EH (cell line): ENCODE data around the gene KBTBD4.
"Not testable (repeated sequence)": the region's sequence is repeated elsewhere in the genome, so short reads cannot be mapped to it uniquely, and the experiment has no call there.

Experiments used
- DNase-seq: peaks from one replicate; pipeline ENCODE4 v3.0.0-alpha.2; 2015; ENCODE audit warnings: low read depth

KBTBD4 gene

DNA sequence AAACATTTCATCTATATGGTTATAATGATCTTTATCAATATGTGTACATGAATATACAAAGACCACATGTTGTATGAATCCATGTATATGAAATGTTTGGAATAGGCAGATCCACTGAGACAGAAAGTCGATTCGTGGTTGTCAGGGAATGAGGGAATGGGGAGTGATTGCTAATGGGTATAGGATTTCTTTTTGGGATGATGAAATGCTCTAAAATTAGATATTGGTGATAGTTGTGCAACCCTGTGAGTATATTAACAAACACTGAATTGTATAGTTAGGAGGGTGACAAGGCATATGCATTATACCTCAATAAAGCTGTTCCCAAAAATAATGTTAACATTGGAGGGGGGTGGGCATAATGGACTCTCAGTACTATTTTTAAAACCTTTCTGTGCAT lies 18.3 kb downstream of the KBTBD4 start:
- peak; percentile 13 for DNase-seq

DNA sequence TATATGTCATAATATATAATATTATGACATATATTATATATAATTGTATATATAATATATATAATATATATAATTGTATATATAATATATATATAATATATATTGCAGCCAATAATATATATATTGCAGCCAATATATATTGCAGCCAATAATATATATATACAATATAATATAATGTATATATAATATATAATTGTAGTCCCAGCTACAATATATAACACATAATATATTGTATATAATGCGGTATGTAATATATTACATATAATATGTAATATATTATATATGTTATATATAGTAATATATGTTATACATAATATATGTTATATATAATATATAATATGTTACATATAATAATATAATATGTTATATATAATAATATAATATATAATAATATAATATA lies 20.1 kb downstream of the KBTBD4 start:
- no peak for DNase-seq

DNA sequence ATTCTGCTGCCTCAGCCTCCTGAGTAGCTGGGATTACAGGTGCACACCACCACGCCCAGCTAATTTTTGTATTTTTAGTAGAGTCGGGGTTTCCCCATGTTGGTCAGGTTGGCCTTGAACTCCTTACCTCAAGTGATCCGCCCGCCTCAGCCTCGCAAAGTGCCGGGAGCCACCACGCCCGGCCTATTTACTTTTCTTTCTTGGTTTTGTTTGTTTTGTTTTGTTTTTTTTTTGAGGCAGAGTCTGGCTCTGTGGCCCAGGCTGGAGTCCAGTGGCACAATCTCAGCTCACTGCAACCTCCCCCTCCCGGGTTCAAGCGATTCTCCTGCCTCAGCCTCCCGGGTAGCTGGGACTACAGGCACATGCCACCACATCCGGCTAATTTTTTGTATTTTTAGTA lies 21.8 kb downstream of the KBTBD4 start:
- DNase-seq: not testable (repeated sequence)

DNA sequence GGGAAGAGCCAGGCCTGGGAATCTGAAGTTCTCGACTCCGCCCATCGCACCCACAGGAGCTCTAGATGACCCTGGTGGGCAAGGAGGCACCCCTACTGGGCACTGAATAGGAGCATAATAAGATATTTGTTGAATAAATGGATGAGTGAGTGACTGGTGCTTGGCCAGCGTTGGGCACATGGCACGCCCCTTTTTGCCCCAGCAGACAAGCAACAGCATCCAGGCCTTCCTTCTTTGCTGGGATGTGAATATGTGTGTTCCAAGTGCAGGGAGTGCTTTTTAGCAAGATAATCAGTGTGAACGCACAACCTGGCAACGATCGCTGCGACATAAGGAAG lies 25.4 kb downstream of the KBTBD4 start:
- DNase-seq: no peak

DNA sequence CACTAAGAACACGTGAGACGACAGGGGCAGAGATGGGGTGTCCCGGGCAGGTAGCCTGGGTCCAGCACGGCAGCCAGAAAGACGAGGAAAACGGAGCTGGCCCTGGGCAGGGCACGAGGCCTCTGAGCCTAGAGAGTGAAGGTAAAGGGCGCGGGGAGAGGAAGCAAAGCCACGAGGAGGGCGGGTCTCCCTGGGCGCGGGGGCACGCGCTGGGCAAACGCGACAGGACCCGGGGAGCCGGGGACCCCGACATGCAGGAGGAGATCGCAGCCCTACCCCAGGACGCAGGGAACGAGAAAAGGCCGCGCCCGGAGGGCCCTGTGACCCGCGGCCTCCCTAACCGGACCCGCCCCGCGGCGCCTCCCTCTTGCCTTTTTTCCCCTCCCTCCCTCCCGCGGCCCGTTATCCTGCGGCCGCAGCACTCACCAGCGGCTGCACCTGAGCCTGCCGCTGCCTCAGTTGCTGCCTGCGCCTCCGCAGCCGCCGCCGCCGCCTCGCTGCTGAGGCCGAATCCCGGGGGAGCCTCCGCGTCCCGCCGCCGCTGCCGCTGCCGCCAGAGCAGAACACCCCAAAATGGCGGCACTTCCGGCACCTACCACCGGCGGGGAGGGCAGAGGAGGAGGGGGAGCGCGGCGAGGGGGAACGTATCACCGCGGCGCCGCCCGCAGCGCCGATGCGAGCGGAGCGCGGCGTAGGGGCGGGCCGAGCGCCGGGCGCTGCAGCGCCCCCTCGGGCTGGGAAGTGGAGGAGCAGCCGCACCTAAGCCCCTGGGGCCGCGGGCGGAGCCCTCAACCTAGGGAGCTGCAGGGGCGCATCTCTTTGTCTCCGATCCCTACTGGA lies 26.0 kb downstream of the KBTBD4 start, which contains the start of gene CELF1:
Gene CELF1, minus strand, starts transcription at position 567 of the 840 bp plus-strand sequence. CDS start 53,609 bp downstream, outside the sequence.
- peak; percentile 90 for DNase-seq

DNA sequence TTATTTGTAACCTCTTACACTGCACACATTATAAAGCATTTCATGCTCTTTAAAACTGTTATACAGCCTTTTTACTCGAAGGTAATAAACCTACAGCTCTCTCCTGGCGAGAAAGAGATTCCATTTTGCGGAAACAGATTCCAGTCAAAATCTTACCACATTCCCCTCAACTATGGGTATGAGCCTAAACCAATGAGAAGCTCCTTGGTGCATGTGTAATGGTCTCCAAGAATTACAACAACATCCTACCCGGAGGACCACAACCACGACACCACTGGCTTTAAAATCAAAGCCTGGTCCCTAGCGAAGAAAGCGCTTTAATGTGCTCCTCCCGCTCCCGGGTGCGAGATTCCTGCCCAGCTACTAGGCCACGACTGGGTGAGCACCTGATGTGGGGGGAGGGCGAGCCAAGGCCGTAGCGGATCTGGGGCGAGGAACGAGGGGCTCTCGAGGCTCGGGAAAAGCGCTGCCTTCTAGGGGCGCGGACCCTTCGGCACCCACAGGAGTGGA lies 26.7 kb downstream of the KBTBD4 start:
- DNase-seq: peak; percentile 62

DNA sequence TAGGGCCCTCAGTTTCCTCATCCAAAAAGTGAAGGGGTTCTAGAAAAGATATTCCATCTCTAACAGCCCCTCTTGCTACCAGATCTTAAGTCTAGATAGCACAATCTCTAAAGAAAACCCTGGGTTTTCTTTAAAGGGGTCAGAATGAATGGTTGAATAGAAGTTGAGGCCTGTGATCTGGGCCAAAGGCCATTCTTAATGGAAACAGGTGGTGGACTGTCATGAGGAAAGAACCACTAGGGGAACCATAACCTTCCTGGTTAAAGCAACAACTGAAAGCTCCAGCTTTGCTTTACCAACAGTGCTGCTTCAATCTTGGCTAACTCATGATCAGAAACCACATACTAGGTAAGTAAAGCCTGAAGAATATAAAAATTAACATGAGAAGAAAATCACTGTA lies 27.7 kb downstream of the KBTBD4 start:
- peak; percentile 34 for DNase-seq

DNA sequence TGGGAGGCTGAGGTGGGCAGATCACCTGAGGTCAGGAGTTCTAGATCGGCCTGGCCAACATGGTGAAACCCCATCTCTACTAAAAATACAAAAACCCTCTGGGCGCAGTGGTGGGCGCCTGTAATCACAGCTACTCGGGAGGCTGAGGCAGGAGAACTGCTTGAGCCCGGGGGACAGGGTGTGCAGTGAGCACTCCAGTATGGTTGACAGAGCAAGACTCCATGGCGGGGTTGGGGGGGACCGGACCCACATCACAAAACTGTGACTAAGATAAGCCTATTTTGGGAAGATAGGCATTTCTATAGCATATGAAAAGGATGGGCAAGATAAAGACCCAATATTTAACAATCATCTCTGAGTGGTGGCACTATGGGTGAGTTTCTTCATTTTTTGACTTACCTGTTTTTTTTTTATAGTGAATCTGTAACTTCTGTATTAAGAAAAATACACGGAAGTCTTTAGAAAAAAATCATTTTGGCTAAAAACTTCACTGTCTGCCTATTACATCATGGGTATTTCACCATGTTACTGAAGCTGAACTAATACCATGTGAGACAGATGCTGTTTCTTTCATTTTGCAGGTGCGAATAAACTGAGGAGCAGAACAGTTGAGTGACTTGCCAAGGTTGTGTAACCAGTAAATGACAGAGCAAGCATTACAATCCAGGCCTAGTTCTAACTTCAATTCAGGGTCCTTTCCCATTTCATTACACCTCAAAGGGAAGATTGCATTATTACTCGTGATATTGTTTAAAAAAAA lies 28.3 kb downstream of the KBTBD4 start:
- no peak for DNase-seq

DNA sequence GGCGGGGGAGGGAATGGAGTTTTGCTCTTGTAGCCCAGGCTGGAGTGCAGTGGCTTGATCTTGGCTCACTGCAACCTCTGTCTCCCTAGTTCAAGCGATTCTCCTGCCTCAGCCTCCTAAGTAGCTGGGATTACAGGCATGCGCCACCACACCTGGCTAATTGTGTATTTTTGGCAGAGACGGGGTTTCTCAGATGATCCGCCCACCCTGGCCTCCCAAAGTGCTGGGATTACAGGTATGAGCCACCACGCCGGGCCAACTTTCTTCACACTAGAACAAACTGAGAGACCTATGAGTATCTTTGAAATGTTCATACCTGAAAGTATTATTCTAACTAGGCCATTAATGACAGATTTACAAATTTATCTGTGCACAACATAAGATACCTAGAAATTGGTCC lies 32.5 kb downstream of the KBTBD4 start:
- not testable (repeated sequence) for DNase-seq

DNA sequence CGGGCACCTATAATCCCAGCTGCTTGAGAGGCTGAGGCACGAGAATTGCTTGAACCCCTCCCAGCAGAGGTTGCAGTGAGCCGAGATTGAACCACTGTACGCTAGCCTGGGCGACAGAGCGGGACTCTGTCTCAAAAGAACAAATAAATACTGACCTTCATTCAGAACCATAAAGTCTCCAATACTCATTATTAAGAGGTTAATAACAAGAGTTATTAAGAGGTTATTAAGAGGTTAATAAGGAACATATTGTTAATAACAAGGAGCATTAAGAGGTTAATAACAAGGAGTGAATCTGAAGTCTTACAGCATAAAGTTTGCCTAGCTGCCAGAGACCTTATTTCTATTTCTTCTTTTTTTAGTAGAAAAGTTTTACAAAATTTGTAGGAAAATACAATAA lies 33.5 kb downstream of the KBTBD4 start:
- DNase-seq: no peak

DNA sequence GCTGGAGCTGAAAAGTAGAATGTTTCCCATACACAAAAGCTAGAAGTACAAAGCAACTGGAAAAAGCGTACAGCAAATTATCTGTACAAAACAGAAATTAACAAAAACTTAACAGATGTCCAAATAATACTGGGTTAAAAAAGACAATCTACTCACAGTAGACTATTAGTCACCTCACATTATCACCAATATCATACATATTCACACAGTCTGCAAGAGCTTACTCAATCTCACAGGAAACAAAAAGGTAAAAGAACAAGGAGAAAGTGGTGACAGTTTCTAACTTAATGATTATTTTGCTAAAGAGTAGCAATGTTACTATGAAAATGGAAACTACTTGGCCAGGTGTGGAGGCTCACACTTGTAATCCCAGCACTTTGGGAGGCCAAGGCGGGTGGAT lies 37.7 kb downstream of the KBTBD4 start:
- DNase-seq: no peak

DNA sequence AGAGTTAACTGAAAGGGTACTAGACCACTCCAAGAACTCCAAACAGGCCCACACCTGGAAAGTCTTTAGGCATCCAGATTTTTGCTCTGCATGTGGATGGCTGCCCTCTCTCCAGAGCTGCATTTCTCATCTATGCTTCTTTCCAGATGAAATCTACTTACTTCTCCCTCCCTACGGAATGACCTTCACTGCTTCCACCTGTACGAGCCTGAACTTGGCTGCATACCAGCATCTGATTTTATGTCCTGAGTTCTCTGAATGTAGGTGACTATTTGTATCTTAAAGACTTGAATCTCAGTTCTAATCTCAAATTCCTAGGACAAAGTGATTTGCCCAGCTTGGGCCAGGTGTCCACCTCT lies 39.1 kb downstream of the KBTBD4 start:
- DNase-seq: no peak

DNA sequence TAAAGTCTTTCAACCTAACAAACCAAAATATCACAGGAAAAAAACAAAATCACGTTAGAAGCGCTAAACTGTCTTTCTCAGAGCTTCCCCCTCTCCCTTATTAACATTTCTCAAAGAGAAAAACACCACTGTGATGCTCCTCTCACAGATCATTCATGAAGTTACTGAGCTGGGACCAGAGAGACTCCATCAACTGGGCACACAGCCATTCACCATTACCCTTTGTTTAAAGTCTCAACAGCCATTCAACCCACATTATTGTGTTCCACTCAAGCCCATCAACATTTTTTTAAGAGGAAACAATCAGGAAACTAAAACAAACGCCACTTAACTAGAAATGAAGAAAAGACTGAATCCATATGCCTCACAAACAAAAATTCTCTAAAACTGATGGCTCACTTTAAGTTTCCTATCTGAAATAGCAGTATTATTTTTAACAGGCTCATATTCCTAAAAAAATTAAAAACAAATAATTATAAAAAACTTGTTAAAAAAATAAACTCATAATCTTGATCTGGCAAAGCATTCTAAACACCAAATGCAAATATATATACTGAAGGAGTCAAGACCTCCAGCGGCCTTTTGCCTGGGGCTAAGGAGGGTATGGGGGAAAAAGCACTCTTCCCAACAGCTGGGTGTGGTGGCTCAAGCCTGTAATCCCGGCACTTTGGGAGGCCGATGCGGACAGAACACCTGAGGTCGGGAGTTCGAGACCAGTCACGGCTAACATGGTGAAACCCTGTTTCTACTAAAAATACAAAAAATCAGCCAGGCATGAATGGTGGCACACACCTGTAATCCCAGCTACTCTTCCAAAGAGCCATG lies 39.8 kb downstream of the KBTBD4 start:
- DNase-seq: peak; percentile 28

DNA sequence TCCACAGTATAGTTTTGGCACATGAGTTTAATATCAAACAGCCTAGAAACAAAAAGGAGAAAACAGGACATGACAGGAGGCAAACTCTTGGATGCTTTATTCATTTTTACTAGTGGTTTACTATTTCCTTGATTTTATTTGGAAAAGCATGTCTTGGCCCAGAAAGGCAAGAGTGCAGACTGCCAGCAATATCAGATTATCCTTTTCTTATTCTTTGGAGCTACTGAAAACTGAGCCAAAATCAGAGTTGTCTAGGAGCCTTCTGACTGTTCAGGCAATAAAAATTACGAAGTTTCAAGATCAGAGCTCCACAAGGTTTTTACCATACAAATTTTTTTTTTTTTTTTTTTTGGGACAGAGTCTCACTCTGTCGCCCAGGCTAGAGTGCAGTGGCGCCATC lies 41.9 kb downstream of the KBTBD4 start:
- DNase-seq: no peak

DNA sequence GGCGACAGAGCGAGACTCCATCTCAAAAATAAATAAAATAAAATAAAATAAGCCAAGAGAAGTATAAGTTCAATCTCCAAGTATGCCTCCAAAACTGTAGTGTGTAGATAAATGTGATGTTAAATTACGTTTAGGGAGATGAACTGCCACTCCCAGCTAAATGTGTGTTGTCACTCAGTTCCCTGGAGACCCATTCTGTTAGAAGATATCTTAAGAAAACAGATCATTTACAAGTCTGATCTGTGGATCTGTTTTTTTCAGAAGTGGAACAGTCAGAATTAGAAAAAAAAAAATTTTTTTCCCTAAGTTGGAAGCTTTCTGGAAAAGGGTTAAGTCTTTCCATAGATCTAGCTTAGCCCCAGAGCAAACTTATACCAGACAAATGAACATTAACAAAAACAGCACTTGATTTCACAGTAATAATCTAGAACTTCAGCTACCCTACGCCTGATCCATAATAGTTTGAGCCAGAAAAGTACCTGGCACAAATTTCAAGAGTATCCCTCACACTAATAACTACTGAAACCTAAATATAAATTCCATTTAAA lies 44.0 kb downstream of the KBTBD4 start:
- DNase-seq: no peak

DNA sequence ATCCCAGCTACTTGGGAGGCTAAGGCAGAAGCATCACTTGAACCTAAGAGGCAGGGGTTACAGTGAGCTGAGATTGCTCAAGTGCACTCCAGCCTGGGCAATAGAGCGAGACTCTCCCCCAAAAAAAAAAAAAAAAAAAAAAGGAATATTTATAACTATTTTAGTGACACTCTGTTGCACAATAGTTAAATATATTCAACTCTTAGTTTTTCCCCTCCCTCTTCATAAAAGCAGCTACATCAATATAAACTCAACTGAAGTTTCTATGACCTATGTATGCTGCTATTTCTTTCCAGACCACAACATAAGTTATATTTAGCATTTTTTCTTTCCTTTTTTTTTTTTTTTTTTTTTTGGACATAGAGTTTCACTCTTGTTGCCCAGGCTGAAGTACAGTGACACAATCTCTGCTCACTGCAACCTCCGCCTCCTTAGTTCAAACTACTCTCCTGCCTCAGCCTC lies 45.0 kb downstream of the KBTBD4 start:
- peak; percentile 87 for DNase-seq

DNA sequence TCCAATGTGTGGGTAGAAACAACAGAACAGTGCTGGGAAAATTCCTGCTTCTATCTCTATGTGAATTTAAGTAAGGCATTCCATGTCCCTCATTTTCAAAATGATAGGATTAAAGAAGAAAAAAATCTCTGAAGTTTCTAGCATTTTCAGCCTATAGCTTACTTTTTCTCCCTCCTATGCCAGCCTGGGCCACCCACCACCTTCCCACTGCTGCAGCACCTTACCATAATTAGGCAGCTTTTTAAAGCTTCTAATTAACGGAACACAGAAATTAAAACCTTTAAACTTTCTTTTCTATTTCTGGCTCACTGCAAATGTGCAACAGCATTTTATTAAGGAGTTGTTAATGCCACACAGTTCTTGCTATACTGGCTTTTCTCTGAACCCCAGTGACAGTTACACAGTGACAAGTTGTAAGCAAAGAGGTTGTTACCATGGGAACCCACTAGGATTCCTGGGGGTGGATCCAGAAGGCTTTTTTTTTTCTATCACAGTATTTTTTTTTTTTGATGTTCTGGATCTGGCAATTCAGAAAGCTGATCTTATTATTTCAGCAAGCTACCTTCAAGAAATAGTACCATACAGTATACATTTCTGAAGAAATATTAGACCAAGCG lies 46.1 kb downstream of the KBTBD4 start:
- DNase-seq: peak; percentile 40

DNA sequence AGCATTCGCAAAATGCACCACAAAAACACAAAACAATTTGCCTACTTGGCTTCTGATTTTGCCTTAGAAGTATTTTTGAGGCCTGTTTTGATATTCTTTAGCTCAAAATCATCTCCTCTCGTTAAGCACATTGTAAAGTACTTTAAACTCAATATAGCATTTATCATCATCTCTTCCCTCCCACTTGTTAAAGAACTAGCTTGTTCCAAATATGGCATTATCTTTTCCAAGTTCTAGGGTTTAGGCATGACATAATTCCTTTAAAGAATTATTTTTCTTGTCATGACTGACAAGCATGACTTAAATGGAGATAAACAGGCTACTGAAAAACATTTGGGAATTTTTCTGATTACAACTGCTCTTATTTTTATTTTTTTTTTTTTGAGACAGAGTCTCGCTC lies 47.1 kb downstream of the KBTBD4 start:
- DNase-seq: peak; percentile 7

DNA sequence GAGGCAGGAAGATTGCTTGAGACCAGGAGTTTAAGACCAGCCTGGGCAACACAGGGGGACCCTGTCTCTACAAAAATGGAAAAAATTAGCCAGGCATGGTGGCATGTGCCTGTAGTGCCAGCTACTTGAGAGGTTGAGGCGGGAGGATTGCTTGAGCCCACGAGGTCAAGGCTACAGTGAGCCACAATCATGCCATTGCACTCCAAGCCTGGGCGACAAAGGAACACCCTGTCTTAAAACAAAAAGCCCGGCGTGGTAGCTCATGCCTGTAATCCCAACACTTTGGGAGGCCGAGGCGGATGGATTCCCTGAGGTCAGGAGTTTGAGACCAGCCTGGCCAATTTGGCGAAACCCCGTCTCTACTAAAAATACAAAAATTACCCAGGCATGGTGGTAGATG lies 48.0 kb downstream of the KBTBD4 start:
- DNase-seq: not testable (repeated sequence)

DNA sequence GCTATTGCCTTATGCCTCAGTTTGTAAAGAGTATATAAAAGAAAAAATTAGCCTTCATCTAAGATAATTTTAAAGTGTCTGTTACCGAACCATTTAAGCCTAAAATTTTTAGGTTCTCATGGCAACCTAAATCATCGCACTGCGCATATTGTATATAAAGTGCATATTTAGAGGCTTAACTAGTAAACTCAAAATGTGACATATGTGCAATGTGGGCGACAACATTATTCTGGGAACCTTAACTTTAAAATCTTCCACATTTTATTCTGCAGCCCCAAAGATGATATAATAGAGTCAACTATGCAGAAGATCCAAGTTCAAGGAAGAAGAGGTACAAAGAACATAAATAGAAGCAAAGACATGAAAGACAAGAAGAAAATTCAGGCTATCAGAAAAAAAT lies 48.8 kb downstream of the KBTBD4 start:
- DNase-seq: no peak

DNA sequence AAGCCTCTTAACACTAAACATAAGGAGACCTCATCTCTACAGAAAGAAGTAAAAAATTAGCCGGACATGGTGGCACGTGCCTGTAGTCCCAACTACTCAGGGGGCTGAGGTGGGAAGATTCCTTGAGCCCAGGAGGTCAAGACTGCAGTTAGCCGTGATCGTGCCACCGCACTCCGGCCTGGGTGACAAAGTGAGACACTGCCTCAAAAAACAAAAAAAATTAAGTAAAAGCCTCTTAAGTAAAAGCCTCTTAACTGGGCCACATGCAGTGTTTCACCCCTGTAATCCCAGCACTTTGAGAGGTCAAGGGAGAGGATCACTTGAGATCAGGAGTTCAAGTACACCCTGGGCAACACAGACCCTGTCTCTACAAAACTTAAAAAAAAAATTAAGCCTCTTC lies 51.6 kb downstream of the KBTBD4 start:
- DNase-seq: no peak

DNA sequence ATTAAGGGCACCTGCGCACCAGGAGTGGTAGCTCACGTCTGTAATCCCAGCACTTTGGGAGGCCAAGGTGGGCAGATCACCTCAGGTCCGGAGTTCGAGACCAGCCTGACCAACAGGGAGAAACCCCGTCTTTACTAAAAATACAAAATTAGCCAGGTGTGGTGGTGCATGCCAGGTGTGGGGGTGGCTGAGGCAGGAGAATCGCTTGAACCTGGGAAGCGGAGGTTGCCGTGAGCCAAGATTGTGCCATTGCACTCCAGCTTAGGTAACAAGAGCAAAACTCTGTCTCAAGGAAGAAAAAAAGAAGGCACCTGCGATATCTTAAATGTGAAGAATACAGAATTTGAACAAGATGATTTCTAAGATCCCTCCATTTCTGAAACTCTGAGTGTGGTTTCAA lies 52.7 kb downstream of the KBTBD4 start:
- not testable (repeated sequence) for DNase-seq
